HG02884 (cell line): ENCODE measurements around the gene IGF1.

Experiments used
- ATAC-seq: cut with Tn5 transposase; IDR thresholded peaks from one replicate; pipeline ENCODE4 v1.9.1; 2021; ENCODE audit warnings: mild to moderate bottlenecking, moderate library complexity; ENCODE audit not compliant: unreplicated experiment

IGF1 gene

DNA sequence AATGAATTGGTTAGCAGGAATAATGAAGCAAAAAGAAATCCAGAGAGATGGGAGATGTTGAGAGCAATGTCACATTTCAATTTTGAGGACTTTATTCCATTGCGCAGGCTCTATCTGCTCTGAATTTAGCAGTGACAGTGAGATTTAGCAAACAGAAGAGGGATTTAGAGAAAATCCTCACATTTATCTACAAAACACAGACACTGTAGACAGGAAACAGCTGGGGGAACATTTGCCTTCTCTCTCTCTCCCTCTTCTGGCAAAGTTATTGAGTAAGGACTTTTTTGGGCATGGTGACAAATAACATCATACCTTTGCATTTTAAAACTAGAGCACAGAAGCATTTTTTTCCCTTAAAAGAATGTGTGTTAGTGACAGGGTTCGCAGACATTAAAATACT lies at the start of gene IGF1:
Gene IGF1, minus strand, starts transcription at position 158 of the 400 bp plus-strand sequence. CDS start 182 bp downstream, outside the sequence.
- ATAC-seq, result no peak

DNA sequence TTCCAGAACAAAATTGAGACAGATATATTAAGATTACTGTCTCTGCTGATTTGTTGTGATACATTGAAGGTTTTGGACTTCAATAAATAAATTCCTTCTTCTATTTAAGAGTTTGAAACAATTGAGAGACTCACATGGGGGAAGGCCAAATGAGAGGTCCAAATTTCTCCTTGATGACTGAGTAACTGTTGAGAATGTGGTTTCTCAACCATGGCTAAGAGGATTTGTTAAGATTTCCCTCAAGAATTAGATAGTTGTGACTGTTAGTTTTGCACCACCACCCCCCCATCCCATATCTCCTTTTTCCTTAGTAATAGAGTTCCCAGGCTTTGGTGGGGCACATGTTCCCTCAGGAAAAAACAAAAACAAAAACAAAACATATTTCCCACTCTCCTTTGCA lies 47.7 kb upstream of the IGF1 start:
- ATAC-seq, result no peak

DNA sequence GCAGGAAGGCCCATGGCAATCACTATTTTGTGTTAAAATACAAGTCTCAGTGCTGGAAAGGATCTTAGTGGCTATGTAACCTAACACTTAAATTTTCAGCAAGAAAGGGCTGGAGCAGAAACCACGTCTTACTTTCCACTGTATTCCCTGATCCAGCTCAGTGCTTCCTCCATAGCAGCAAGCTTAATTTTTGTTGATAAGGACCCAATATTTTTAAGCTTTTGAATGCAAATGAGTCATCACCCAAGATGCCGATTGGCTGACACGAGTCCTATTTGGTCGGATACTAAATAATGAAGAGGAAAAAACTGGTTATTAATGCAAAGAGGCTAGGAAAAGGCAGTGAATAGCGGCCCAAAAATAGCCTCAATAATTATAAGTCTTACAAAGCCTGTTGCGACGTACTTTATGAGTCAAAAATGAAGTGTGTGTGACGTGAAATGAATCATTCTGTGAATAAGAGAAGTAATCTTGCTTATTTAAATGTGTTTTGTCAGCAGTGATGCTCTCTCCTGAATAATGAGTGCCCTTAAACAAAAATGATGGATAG lies 46.9 kb upstream of the IGF1 start:
- ATAC-seq, result no peak

DNA sequence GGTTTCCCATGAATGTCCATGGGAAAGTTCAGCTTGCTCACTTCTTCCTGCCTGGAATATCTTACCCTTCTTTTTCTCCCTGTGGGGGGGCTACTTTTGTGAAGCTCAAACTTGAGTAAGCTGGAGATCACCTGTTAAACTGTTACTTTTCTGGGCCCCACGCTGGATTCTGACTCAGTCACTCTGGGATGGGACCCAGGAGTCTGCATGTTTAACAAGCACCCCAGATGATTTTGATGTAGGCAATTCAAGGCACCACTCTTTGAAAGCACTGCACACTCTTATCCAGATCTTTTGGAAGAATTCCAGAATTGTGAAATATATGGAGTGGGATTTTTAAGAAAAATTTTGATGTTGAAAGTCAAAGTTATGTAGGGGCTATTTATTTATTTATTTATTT lies 46.3 kb upstream of the IGF1 start:
- no peak for ATAC-seq

DNA sequence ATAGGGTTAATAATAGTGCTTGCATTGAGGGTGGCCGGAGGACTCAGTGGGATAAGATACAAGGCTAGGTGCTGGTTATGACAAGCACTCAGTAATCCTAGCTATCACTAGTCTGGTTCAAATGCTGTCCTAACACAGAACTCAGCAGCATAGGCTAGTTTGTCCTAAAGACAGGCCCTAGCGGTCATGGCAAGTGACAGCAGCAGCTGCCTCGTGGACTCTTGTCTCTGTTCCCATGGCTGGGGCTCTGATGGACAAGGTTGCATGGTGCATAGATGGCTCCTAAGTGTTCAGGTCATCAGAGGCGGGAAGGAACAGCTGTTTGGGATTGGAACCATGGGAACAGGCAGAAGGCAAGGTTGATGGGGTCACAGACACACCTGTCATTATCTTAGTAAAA lies 42.4 kb upstream of the IGF1 start:
- no peak for ATAC-seq

DNA sequence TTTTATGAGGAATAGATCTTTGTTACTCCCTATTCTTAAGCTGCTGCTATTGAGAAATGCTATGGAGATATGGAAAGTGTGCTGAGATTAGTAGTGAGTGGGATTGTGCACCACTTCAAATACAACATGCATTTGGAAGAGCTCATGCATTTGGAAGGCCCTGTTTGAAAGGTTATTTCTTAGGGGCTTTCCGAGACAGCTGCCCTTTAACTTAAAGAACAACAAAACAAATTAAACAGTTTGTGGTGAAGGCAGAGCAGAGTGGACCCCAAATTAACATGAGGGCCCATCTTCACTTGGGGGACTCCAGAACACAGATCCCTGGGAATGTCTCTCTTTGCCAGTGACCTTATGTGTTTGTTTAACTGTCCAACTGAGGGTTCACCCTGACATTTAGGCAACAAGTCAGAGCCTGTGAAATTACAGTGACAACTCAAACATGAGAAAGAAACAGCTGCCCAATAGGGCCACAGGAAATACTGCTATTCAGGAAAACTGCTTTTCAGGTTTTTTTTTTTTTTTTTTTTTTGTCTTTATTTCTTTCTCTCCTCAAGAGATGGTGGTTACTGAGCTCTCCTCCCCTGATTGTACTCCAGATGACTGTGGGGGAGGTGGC lies 41.4 kb upstream of the IGF1 start:
- no peak for ATAC-seq

DNA sequence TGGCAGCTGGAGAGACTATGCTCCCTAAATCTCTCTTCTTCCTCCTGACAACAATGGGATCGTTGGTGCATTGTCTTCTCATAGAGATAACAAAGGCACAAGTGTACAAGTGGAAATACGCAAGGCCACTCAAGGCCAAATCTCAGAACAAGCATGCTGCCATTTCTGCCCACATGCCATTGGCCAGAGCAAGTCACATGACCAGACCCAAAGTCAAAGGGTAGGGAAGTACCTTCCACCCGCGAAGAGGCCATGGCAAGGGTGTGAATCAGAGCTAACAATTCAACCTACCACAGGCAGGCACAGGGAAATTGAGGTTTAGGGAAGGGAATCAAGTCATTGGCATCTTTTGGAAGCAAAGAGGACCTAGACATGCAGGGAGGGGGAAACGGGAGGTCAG lies 38.5 kb upstream of the IGF1 start:
- no peak for ATAC-seq

DNA sequence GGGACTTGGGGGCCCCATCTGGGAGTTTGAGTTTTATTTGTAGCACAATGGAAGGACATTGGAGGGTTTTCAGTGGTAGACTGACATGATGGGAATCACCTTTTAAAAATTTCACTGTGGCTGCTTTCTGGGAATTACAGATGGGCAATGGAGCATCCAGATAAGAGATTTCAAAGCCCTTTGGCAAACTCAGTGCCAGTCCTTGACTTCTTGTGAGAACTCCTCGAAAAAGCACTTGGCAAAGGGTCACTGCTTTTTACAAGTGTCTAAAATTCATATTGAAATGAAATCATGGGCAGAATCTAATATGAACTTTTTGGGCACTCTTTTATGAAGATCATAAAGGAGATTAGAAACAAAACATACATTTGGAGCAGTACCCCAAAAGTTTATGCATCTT lies 34.3 kb upstream of the IGF1 start:
- ATAC-seq, result no peak

DNA sequence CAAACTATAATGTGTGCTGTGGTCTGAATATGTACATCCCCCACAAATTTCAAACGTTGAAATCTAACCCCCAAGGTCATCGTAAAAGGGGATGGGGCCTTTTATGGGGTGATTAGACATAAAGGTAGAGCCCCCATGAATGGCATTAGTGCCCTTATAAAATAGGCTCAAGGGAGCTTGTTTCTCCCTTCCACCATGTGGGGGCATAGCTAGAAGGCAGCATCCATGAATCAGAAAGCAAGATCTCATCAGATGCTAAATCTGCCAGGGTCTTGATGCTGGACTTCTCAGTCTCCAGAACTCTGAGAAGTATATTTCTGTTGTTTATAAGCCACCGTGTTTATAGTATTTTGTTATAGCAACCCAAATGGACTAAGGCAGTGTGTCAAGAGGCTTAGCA lies 33.4 kb upstream of the IGF1 start:
- ATAC-seq, result no peak

DNA sequence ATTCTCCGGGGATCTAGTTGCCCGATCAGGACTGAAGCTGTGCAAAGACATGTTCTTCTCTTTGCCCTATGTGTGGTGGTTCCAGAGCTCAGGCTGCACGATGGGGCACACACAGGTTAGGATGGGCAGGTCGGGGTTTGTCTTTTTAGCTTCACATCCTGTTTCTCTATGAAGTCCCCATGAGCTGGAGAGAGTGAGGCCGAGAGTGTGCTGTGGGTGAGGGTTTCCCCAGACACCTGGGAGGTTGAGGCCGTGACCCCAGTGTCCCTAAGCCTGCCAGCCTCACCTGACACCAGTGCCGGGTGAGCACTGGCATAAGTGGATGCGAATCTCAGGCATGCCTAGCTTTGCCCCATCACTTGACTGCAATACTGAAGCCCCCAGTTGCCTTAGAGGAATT lies 32.9 kb upstream of the IGF1 start:
- ATAC-seq, result no peak

DNA sequence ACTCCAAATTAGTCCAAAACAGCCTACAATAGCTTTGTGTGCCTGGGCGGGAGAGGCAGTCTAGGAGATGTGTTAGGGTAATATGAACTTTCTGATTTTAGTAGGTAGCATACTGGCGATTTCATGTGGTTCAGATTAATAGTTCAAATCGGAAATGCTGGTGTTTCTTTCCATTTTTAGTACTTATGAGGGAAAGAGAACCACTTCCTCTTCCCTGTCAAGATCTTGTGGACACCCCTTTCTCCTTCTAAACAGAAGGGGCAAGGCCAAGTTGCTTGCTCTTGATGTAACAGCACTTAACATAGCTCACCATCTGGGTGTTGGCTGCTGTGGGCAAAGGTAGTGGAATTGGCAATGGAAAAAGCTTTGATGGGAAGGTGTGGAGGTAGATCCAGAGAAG lies 32.2 kb upstream of the IGF1 start:
- ATAC-seq, result no peak

DNA sequence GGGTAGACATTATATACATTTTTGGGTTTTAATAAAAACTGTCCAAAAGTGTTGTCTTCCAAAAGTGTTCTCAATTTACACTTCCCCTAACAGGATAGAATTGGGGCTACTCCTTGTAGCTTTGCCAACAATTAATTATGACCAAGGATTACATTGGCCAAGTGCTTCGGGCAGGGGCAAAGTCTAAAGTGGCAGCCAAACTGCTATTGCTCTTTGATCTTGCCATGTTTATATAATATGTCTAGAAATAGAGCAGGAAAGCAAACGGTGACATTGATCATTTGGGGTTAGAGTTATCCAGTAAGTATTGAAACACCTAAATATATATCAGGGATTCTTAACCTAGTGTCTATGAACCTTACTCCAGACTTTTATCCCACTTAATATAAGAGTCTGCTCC lies 31.2 kb upstream of the IGF1 start:
- no peak for ATAC-seq

DNA sequence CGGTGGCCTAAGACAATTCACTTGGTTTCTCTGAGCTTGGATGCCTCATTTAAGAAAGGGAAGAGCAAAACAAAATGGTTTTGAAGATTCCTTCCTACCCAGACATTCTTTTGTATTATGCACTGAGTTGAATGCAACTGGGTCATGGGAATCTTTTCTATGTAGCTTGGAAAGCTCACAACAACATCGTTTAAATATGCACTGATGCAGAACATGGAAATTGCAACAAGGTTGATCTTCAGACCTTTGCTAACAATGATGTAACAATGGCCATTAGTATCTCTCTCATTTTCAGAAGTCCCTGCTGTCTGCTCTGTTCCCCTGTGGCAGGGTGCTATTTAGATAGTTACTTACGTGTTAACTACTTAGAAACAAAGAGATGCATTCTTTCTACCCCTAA lies 30.1 kb upstream of the IGF1 start:
- no peak for ATAC-seq

DNA sequence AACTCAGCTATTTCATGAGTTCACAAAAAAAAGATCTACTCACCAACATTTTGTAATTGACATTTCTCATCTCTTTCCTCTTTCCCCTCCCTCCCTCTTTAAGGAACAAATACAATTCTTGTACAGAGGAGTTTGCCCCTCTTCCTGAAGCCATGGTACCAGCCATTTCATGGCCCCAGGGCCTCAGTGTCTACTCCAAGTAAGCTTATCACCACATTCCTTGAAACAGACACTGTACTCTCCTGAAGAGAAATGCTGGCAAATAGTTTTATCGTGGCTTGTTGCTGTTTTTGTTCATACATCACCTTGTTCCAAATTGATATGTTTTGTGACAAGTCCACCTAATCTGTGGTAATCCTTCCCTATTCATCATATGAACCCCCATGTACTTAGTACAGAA lies 29.7 kb upstream of the IGF1 start:
- no peak for ATAC-seq

DNA sequence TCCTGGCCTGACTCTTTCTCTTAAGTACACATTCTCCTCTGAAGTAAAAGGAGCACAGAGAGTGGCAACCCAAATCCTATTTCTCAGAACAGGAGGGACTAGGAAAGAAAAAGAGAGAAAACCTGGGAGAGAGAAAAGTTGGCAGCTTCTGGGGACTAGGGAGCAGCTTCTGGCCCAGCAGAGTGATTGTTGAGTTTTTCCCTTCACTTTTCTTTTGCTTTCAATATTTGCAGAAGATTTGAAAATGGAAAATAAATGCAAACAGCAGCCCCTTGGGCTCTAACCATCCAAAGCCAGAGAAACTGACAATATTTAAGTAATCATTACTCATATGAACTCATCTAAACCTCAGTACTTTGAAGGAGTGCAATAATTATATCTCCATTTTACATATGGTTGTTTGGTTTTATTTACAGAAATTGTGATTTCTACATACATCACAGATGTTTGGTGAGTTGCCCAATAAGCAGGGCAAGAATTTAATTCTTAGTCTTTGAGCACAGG lies 28.8 kb upstream of the IGF1 start:
- ATAC-seq, result no peak

DNA sequence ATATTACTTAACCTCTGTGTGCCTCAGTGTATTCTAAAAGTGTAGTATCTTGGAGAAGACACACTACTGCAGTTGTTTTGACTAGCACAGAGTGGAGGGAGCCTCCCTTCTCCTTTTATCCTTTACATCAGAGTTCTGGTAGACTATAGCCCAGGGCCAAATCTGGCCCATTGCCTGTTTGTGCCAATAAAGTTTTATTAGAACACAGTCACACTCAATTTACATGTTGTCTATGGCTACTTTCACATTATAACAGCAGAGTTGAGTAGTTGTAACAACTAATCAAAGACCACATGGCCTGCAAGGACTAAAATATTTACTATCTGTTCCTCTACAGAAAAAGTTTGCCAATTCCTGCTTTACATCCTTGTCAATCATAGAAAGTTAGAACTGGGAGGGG lies 27.7 kb upstream of the IGF1 start:
- no peak for ATAC-seq

DNA sequence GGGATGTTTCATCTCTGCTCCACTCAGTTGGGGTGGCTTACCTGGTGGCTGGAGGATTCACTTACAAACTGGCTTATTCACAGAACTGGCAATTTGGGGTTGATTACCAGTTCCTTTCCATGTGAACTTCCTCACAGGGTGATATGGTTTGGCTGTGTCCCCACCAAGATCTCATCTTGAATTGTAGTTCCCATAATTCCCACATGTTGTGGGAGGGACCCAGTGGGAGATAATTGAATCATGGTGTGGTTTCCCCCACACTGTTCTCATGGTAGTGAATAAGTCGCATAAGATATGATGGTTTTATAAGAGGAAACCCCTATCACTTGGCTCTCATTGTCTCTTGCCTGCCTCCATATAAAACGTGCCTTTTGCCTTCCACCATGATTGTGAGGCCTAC lies 26.9 kb upstream of the IGF1 start:
- no peak for ATAC-seq

DNA sequence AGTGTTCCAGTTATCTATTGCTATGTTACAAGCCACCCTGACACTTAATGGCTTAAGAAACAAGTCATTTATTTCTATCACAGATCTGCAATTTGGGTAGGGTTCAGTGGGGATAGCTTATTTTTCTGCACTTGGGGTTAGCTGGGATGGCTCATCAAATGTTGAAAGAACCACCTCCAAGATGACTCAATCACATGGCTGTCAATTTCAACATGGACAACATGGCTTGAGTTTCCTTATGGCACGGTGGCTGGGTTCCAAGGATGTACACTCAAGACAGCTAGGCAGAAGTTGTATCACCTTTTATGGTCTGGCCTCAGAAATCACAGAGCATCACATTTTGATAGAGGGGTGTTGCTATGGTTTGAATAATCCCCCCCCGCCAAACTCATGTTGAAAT lies 24.5 kb upstream of the IGF1 start:
- ATAC-seq, result no peak

DNA sequence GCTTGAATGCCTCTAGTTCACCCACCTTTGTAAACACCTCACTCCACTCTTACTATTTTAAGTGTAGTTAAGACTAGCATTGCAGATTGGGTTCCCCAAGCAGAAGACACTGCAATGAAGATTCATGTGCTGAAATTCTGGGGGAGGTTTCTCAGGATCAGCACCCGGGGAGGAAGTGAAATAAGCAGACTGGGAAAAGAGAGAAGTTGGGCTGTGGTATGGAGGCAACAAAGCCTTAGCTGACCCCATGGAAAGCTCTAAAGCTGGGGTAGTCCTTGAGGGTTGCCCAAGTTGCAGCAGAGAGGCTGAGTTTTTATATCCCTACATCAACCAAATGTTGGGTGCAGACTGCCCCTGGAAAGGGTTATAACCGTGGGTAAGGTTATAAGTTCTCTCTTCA lies 23.9 kb upstream of the IGF1 start:
- no peak for ATAC-seq

DNA sequence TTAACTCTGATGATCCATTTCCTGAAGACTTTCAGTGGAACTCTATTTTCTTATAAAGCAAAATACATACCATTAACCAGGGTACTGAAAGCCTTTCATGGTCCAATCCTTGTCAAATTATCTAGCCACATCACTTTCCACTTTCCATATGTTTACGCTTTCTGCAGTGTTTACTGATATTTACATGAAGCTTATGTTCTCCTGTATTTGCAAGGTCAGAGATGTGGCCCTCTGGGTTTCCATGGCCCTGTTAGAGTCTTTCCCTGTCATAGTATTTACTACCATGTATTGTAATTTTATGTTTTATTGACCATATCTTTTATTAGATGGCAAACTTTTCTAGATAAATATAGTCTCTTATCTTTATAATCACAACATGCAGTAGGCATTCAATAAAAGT lies 23.5 kb upstream of the IGF1 start:
- ATAC-seq, result no peak

DNA sequence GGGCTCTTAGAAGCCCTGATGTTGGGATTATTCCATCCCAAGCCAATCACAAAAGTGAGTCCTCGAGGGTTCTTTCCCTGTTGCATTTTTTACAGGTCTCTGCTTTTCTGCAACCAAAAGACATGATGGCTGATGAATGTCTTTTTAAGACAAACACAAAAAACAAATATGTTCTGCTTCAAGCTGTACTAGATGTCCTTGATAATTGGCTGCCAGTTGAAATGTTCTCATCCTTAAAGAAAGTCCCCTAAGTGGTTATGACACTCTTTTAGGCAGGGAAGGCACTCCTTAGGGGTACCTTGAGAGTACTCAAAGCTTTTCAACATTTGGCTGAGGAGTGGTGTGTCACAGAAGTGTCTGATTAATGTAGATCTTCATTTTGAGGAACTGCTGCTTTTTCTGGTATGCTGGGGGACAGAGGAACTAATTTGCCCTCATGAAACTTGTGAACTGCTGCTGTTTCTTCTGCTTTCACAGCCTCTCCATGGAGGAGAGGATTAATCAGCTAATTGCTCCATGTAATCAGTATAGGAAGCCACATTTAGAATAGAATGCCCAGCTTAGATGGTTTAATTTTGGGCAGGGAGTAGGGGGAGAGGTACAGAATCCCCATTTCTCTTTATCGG lies 22.8 kb upstream of the IGF1 start:
- ATAC-seq, result peak; percentile 71

DNA sequence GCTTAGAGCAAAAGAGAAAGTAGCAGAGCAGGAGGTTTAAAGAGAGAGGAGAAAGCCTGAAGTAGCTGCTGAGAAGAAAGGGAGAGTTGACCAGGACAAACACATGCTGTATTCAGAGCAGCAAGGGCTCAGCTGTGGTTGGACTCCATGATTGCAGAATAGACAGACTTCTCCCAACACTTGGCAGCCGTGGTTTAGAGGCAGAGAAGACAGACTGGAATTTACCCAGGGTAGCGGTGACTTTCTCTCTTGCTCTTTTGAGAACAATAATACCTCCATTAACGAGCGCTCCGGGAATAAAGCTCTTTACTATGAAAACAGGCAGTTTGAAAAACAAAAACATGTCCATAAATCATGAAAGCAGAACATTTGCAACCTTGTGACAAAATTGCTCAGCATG lies 21.4 kb upstream of the IGF1 start:
- ATAC-seq, result no peak

DNA sequence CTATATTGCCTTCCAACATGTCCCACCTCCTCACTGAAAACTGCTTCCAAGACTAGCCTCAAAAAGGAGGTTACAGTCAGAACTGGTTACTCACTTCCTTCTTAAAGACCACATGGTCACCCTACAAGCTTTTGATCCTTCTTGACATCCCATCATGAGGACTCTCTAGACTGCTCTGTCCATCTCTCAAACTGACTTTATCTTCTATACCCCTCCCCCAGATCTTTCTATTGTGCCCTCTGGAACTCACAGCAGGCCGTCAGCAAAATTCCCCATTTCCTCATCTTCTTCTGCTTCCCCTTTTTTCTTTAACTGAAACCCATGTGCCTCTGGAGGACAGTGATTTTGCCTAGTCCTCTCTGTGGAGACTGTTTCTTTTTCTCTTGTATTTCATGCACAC lies 18.1 kb upstream of the IGF1 start:
- ATAC-seq, result no peak
